ENCODE measurements around the gene FKBP8. TPM values are rescaled to one million over a fixed set of nuclear protein-coding genes. Genes with fewer than 3 reads are reported as not detected.

Gene FKBP8
- polyA plus RNA-seq, 2 donors: 175 to 269 TPM

- Histone ChIP-seq H3K27ac (ENCODE audit: low read depth in 2 of 2, low read length in 1 of 2) (no peak overlapping the region), H3K4me1 (ENCODE audit: control insufficient read depth in 2 of 2, insufficient read depth in 2 of 2, low read length in 1 of 2) (peaks cover 12 to 17% of the 10 kb centered on the region in 2 donors), H3K36me3 (ENCODE audit: control insufficient read depth in 2 of 2, insufficient read depth in 2 of 2, low read length in 1 of 2) (no peaks in the 10 kb centered on the region), H3K9me3 (ENCODE audit: control insufficient read depth in 2 of 2, insufficient read depth in 1 of 2, low read depth in 1 of 2, low read length in 1 of 2) (no peaks in the 10 kb centered on the region), H3K27me3 (ENCODE audit: control insufficient read depth in 1 of 2, insufficient read depth in 2 of 2, low read length in 2 of 2) (no peaks in the 10 kb centered on the region), H3K4me3 (ENCODE audit: low read depth in 1 of 2, low read length in 2 of 2) (no peak overlapping the region)
- 95% methylated on average over 4 of the region's 4 CpGs for WGBS, 2 donors
These were observed 25.8 kb downstream of the FKBP8 start for GRCh38 chr19:18517606-18518005.

DNA sequence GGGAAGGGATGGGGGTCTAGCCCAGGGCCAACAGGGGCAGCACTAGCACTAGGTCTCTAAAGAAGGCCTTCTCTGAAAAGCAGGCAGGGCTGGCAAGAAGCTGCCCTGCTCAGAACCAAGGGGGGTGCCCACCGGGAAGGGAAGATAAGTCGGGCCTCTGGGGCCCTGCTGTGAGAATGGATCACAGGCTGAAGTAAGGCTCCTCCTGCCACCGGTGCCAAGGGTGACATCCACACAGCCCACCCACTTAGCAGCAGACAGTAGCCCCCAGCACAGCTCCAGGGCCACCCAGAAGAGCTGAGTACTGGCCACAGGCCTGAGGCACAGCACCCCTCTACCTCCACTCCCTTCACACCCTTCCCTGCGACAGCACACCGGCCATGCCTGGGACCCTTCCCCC, 27.4 kb downstream of the FKBP8 start:
- Histone ChIP-seq H3K27me3 (ENCODE audit: control insufficient read depth in 1 of 2, insufficient read depth in 2 of 2, low read length in 2 of 2) (no peaks in the 10 kb centered on the region), H3K4me3 (ENCODE audit: low read depth in 1 of 2, low read length in 2 of 2) (no peak overlapping the region), H3K9me3 (ENCODE audit: control insufficient read depth in 2 of 2, insufficient read depth in 1 of 2, low read depth in 1 of 2, low read length in 1 of 2) (no peaks in the 10 kb centered on the region), H3K4me1 (ENCODE audit: control insufficient read depth in 2 of 2, insufficient read depth in 2 of 2, low read length in 1 of 2) (peaks cover 12 to 17% of the 10 kb centered on the region in 2 donors), H3K36me3 (ENCODE audit: control insufficient read depth in 2 of 2, insufficient read depth in 2 of 2, low read length in 1 of 2) (no peaks in the 10 kb centered on the region), H3K27ac (ENCODE audit: low read depth in 2 of 2, low read length in 1 of 2) (no peak overlapping the region)
- 78 to 90% methylated on average over 5 of the region's 5 CpGs for WGBS, 2 donors

GRCh38 chr19:18514800-18515682, 28.3 kb downstream of the FKBP8 start:
- Histone ChIP-seq H3K4me1 (ENCODE audit: control insufficient read depth in 2 of 2, insufficient read depth in 2 of 2, low read length in 1 of 2) (peaks cover 12 to 17% of the 10 kb centered on the region in 2 donors), H3K36me3 (ENCODE audit: control insufficient read depth in 2 of 2, insufficient read depth in 2 of 2, low read length in 1 of 2) (no peaks in the 10 kb centered on the region), H3K9me3 (ENCODE audit: control insufficient read depth in 2 of 2, insufficient read depth in 1 of 2, low read depth in 1 of 2, low read length in 1 of 2) (no peaks in the 10 kb centered on the region), H3K4me3 (ENCODE audit: low read depth in 1 of 2, low read length in 2 of 2) (no peak overlapping the region), H3K27me3 (ENCODE audit: control insufficient read depth in 1 of 2, insufficient read depth in 2 of 2, low read length in 2 of 2) (no peaks in the 10 kb centered on the region), H3K27ac (ENCODE audit: low read depth in 2 of 2, low read length in 1 of 2) (peak overlapping the region; percentile 51 to 74)
- 40 to 42% methylated on average over 17 of the region's 17 CpGs for WGBS, 2 donors

DNA sequence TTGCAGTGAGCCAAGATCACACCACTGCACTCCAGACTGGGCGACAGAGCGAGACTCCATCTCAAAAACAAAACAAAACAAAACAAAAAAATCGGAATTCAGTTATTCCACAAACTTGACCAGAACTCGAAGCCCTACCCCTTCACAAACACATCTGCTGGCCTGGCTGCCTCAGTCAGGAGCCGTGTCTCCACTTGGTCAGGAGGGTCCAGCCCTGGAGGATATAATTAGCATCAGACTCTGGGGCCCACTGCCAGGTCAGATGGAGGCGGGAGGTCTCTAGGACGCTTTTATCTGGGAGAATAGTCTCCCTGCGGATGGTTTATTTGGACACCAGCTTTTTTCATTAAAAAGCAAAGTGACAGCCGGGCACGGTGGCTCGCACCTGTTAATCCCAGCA, 29.5 kb downstream of the FKBP8 start:
- Histone ChIP-seq H3K4me1 (ENCODE audit: control insufficient read depth in 2 of 2, insufficient read depth in 2 of 2, low read length in 1 of 2) (peaks cover 12 to 17% of the 10 kb centered on the region in 2 donors), H3K27ac (ENCODE audit: low read depth in 2 of 2, low read length in 1 of 2) (no peak overlapping the region), H3K4me3 (ENCODE audit: low read depth in 1 of 2, low read length in 2 of 2) (no peak overlapping the region), H3K9me3 (ENCODE audit: control insufficient read depth in 2 of 2, insufficient read depth in 1 of 2, low read depth in 1 of 2, low read length in 1 of 2) (no peaks in the 10 kb centered on the region), H3K27me3 (ENCODE audit: control insufficient read depth in 1 of 2, insufficient read depth in 2 of 2, low read length in 2 of 2) (no peaks in the 10 kb centered on the region), H3K36me3 (ENCODE audit: control insufficient read depth in 2 of 2, insufficient read depth in 2 of 2, low read length in 1 of 2) (no peaks in the 10 kb centered on the region)
- WGBS, 2 donors: 67 to 77% methylated on average over 11 of the region's 11 CpGs

- H3K27ac ChIP-seq (ENCODE audit: low read depth in 2 of 2, low read length in 1 of 2): no peak overlapping the region
- H3K36me3 ChIP-seq (ENCODE audit: control insufficient read depth in 2 of 2, insufficient read depth in 2 of 2, low read length in 1 of 2): no peaks in the 10 kb centered on the region
- no peak overlapping the region for H3K4me3 ChIP-seq (ENCODE audit: low read depth in 1 of 2, low read length in 2 of 2)
- no peaks in the 10 kb centered on the region for H3K27me3 ChIP-seq (ENCODE audit: control insufficient read depth in 1 of 2, insufficient read depth in 2 of 2, low read length in 2 of 2)
- peaks cover 24 to 32% of the 10 kb centered on the region in 2 donors for H3K4me1 ChIP-seq (ENCODE audit: control insufficient read depth in 2 of 2, insufficient read depth in 2 of 2, low read length in 1 of 2)
- WGBS, 2 donors: 84 to 94% methylated on average over 8 of the region's 8 CpGs
- no peaks in the 10 kb centered on the region for H3K9me3 ChIP-seq (ENCODE audit: control insufficient read depth in 2 of 2, insufficient read depth in 1 of 2, low read depth in 1 of 2, low read length in 1 of 2)
These were observed 33.2 kb downstream of the FKBP8 start for GRCh38 chr19:18510216-18510615.

DNA sequence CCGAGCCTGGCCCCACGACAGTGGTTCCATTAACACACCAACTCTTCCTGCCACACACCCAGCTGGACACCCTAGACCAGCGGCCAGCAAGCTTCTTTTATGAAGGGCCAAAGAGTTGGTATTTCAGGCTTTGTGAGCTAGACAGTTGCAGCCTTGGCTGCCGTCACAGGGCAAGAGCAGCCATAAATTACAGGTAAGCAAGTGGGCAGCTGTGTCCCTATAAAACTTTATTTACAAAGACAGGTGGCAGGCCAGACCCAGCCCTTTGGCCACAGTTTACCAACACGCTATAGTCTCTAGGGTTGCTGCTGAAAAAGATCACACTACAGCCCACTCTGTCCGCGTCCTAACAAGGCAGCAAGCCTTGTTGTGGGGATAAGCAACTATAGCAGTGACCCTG, 34.8 kb downstream of the FKBP8 start:
- no peaks in the 10 kb centered on the region for H3K9me3 ChIP-seq (ENCODE audit: control insufficient read depth in 2 of 2, insufficient read depth in 1 of 2, low read depth in 1 of 2, low read length in 1 of 2)
- H3K4me3 ChIP-seq (ENCODE audit: low read depth in 1 of 2, low read length in 2 of 2): no peak overlapping the region
- H3K27me3 ChIP-seq (ENCODE audit: control insufficient read depth in 1 of 2, insufficient read depth in 2 of 2, low read length in 2 of 2): no peaks in the 10 kb centered on the region
- peaks cover 24 to 38% of the 10 kb centered on the region in 2 donors for H3K4me1 ChIP-seq (ENCODE audit: control insufficient read depth in 2 of 2, insufficient read depth in 2 of 2, low read length in 1 of 2)
- WGBS, 2 donors: 92% methylated on average over 7 of the region's 7 CpGs
- no peak overlapping the region for H3K27ac ChIP-seq (ENCODE audit: low read depth in 2 of 2, low read length in 1 of 2)
- no peaks in the 10 kb centered on the region for H3K36me3 ChIP-seq (ENCODE audit: control insufficient read depth in 2 of 2, insufficient read depth in 2 of 2, low read length in 1 of 2)

DNA sequence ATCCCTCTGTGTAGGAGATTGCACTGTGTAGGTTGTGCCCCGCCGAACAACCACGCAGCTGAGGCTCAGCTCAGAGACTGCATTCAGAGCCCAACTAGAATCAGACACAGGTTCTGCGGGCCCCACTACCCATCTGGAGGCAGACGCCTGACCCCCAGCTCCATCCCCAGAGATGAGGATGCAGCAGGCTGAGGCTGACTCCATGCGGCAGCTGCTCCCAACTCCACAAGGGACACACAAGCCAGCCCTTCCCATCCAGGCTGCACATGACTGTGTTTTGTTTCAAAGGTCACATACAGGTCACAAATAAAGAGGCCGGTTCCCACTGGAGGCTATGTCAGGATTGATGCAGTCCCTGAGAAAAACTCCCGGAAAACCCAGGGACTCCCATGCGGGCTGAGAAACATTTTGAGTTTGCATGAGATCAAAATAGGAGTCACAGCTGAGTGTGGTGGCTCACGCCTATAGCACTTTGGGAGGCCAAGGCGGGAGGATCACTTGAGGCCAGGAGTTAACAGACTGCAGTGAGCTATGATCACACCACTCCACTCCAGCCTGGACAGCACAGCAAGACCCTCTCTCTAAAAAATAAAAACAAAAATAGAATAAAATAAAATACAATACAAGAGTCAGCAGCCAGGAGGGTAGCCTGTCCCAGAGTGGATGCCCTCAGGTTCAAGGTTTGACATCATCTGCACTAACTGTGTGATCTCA, 35.5 kb downstream of the FKBP8 start:
- Histone ChIP-seq H3K27me3 (ENCODE audit: control insufficient read depth in 1 of 2, insufficient read depth in 2 of 2, low read length in 2 of 2) (no peaks in the 10 kb centered on the region), H3K36me3 (ENCODE audit: control insufficient read depth in 2 of 2, insufficient read depth in 2 of 2, low read length in 1 of 2) (no peaks in the 10 kb centered on the region), H3K9me3 (ENCODE audit: control insufficient read depth in 2 of 2, insufficient read depth in 1 of 2, low read depth in 1 of 2, low read length in 1 of 2) (no peaks in the 10 kb centered on the region), H3K4me1 (ENCODE audit: control insufficient read depth in 2 of 2, insufficient read depth in 2 of 2, low read length in 1 of 2) (peaks cover 26 to 43% of the 10 kb centered on the region in 2 donors), H3K4me3 (ENCODE audit: low read depth in 1 of 2, low read length in 2 of 2) (no peak overlapping the region), H3K27ac (ENCODE audit: low read depth in 2 of 2, low read length in 1 of 2) (peak overlapping the region in 1 of 2 donors; percentile 13)
- WGBS, 2 donors: 70 to 71% methylated on average over 11 of the region's 11 CpGs

DNA sequence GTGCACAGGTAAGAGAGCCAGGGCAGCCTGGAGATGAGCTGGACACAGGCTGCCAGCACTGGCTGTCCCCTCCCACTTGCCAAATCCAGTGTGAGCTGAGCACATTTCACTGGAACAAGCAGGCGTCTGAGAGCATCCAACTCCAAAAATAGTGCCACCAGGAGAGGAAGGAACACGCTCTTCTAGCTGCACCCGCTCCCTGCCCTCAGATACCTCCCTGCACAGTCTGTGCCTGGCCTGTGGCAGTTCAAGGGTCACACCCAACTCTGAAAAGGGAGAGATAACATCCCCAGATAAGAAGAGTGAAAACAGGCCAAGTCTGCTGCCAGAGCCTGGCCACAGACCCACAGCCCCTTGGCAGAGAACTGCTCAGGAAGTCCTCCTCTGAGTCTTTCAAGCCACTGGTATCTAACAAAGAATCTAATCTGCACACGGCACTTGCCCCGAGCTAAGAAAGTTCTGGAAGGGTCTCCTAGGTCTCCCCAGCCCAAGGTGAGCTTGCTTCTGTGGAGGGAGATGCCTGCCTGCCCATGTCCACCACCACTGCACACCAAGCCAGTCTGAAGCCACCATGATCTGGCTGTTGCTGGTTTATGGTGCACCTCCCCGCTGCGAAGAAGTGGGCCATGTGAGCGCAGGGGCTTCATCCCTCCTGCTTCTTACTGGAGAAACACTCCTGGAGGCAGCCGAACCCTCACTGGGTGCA, 36.2 kb downstream of the FKBP8 start:
- H3K27me3 ChIP-seq (ENCODE audit: control insufficient read depth in 1 of 2, insufficient read depth in 2 of 2, low read length in 2 of 2): no peaks in the 10 kb centered on the region
- H3K9me3 ChIP-seq (ENCODE audit: control insufficient read depth in 2 of 2, insufficient read depth in 1 of 2, low read depth in 1 of 2, low read length in 1 of 2): no peaks in the 10 kb centered on the region
- no peak overlapping the region for H3K4me3 ChIP-seq (ENCODE audit: low read depth in 1 of 2, low read length in 2 of 2)
- peaks cover 26 to 47% of the 10 kb centered on the region in 2 donors for H3K4me1 ChIP-seq (ENCODE audit: control insufficient read depth in 2 of 2, insufficient read depth in 2 of 2, low read length in 1 of 2)
- no peaks in the 10 kb centered on the region for H3K36me3 ChIP-seq (ENCODE audit: control insufficient read depth in 2 of 2, insufficient read depth in 2 of 2, low read length in 1 of 2)
- 60 to 62% methylated on average over 9 of the region's 9 CpGs for WGBS, 2 donors
- H3K27ac ChIP-seq (ENCODE audit: low read depth in 2 of 2, low read length in 1 of 2): peak overlapping the region; percentile 34 to 43

DNA sequence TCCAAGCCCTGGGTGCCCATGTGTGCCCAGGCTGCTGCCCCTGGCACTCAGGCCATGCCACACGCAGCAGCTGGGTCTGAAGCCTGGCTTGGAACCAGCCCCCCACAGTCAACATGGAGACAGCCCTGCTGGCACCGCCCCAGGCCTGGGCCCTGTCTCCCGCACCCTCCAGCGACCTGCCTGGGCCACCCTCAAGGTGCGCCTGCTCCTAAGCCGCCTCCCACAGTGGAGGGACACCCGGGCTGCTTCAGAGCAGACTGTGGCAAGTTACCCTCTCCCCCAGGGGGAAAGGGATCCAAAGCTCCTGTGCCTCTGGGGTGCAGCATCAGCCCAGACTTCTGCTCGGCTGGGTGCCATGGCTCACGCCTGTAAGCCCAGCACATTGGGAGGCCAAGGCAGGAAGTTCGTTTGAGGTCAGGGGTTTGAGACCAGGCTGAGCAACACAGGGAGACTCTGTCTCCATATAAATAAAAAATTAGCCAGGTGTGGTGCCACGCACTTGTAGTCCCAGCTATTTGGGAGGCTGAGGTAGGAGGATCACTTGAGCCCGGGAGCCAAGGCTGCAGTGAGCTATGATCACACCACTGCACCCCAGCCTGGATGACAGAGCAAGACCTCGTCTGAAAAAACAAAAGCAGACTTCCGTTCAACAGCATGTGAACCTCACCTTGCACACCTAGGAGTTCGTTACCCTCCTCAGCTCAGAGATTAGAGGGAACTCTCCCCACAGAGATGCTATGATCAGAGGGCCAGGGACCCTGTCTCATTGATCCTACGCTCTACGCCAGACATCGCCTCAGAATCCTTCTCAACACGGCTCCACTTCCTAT, 37.1 kb downstream of the FKBP8 start:
- Histone ChIP-seq H3K4me3 (ENCODE audit: low read depth in 1 of 2, low read length in 2 of 2) (no peak overlapping the region), H3K36me3 (ENCODE audit: control insufficient read depth in 2 of 2, insufficient read depth in 2 of 2, low read length in 1 of 2) (no peaks in the 10 kb centered on the region), H3K27me3 (ENCODE audit: control insufficient read depth in 1 of 2, insufficient read depth in 2 of 2, low read length in 2 of 2) (no peaks in the 10 kb centered on the region), H3K9me3 (ENCODE audit: control insufficient read depth in 2 of 2, insufficient read depth in 1 of 2, low read depth in 1 of 2, low read length in 1 of 2) (no peaks in the 10 kb centered on the region), H3K4me1 (ENCODE audit: control insufficient read depth in 2 of 2, insufficient read depth in 2 of 2, low read length in 1 of 2) (peaks cover 30 to 53% of the 10 kb centered on the region in 2 donors), H3K27ac (ENCODE audit: low read depth in 2 of 2, low read length in 1 of 2) (peak overlapping the region; percentile 42 to 43)
- WGBS, 2 donors: 73% methylated on average over 19 of the region's 19 CpGs

Measured in esophagus (tissue), 2 donors.